ENCODE measurements around the gene SLC8A2.

GRCh38 chr19:47469363-47469700, 2.4 kb downstream of the SLC8A2 start:
- no peak for TF ChIP-seq CTCF (IDR thresholded peaks at IDR 0.05 in 4 of 5, conservative IDR thresholded peaks at IDR 0.05 in 1 of 5)
- no peak for TF ChIP-seq POLR2A (IDR thresholded peaks at IDR 0.05)

Measured in gastrocnemius medialis (tissue), 4 donors.